LNCaP clone FGC (cell line): Measurements from ENCODE around the gene PKD2.
A peak's percentile ranks its signal among the peaks of the same experiment; 100 is the strongest.
"Not testable (repeated sequence)": the region's sequence is repeated elsewhere in the genome, so short reads cannot be mapped to it uniquely, and the experiment has no call there.

Experiments
- DNase-seq: peaks from one replicate; pipeline ENCODE4 v3.0.0-alpha.2; 2011; ENCODE audit warnings: low read depth
- H3K4me3 ChIP-seq: 2 replicates; pipeline ENCODE4 v1.5.1; 2011; ENCODE audit warnings: mild to moderate bottlenecking, low read depth, low read length, control low read depth
- CTCF ChIP-seq: IDR thresholded peaks from 2 replicates; pipeline ENCODE4 v1.5.1; 2012; ENCODE audit warnings: mild to moderate bottlenecking; ENCODE audit not compliant: control insufficient read depth, insufficient read depth; ENCODE audit errors: extremely low read depth

The PKD2 gene

GRCh38 chr4:88098993-88099752 lies 91.7 kb downstream of the PKD2 start:
- no peak for TF ChIP-seq CTCF
- no peak overlapping the region for H3K4me3 ChIP-seq
- no peak for DNase-seq

- no peak for DNase-seq
- H3K4me3 ChIP-seq, result no peak overlapping the region
- no peak for TF ChIP-seq CTCF
These were observed 93.7 kb downstream of the PKD2 start for GRCh38 chr4:88101165-88101564.

GRCh38 chr4:88102026-88102425 lies 94.6 kb downstream of the PKD2 start:
- DNase-seq, result no peak
- H3K4me3 ChIP-seq, result no peak overlapping the region
- no peak for TF ChIP-seq CTCF

GRCh38 chr4:88104902-88105610 lies 97.6 kb downstream of the PKD2 start:
- TF ChIP-seq CTCF, result no peak
- DNase-seq, result peak; percentile 76
- H3K4me3 ChIP-seq, result no peak overlapping the region

DNA sequence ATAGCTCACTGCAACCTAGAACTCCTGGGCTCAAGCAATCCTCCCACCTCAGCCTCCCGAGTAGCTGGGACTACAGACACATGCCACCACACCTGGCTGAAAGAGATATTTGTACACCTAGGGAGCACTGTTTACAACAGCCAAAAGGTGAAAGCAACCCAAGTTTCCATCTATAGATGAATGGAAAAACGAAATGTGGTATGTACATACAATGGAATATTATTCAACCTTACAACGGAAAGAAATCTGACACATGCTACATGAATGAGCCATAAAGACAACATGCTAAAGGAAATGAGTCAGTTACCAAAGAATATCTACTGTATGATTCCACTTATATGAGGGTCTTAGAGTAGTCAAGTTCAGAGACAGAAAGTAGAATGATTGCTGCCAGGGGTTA lies 98.8 kb downstream of the PKD2 start:
- DNase-seq, result no peak
- no peak for TF ChIP-seq CTCF
- H3K4me3 ChIP-seq, result no peak overlapping the region

DNA sequence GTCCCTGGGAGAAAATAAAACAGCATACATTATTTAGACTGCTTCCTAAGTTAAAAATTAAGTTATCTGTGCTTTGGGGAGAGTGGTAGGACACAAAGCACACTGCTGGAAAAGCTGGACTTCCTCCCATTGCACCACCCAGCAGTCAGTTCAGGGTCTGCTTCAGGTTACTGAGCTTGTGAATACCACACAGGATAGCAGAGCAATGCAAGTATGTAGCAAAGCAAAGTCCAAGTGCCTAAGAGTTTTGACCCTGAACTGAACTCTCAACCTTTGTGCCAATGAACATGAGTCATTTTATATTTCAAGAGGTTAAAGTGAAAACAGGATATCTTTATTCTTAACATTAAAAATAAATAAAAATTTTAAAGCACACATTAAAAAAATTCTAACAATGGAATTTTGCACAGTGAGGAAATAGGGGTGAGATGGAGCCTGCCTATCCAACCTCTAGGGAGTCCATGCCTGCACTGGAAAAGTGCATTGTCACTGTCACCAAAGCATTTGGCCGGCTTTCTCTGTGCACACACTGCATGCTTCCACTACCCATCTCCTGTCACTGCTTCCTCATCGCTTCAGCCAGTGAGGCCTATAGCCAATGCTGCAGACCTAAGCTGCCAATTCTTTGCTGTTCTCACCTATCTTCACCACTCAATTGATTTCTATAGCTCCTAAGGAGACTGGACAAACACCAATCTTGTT lies 100.1 kb downstream of the PKD2 start:
- TF ChIP-seq CTCF, result no peak
- no peak for DNase-seq
- H3K4me3 ChIP-seq, result no peak overlapping the region

GRCh38 chr4:88108108-88108465 lies 100.7 kb downstream of the PKD2 start:
- not testable (repeated sequence) for DNase-seq, H3K4me3 ChIP-seq
